Peyer's patch (tissue), 4 donors: ENCODE measurements around the gene WFDC10A.
"Not testable (repeated sequence)": the region's sequence is repeated elsewhere in the genome, so short reads cannot be mapped to it uniquely, and the experiment has no call there.

Source experiments
- POLR2A ChIP-seq, 2 donors: fragments of 450-650 bp; IDR thresholded peaks; one replicate each; pipeline ENCODE4 v1.5.1; 2017; ENCODE audit warnings: antibody characterized with exemption in 2 of 2, mild to moderate bottlenecking in 2 of 2, moderate library complexity in 2 of 2
- TF ChIP-seq, protein P1 (sequence below), 6 experiments: fragments of 450-650 bp in 4 of 6; fragments of 200-600 bp in 2 of 6; sonication (generic) in 1 of 6; IDR thresholded peaks; one replicate each; pipeline ENCODE4 v1.5.1; 2017 to 2019; ENCODE audit warnings: antibody characterized with exemption in 6 of 6, mild to moderate bottlenecking in 3 of 6, moderate library complexity in 1 of 6

DNA sequence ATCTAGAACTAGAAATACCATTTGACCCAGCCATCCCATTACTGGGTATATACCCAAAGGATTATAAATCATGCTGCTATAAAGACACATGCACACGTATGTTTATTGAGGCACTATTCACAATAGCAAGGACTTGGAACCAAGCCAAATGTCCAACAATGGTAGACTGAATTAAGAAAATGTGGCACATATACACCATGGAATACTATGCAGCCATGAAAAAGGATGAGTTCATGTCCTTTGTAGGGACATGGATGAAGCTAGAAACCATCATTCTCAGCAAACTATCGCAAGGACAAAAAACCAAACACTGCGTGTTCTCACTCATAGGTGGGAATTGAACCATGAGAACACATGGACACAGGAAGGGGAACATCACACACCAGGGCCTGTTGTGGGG, 27.5 kb downstream of the WFDC10A start:
- TF ChIP-seq, protein P1, sequence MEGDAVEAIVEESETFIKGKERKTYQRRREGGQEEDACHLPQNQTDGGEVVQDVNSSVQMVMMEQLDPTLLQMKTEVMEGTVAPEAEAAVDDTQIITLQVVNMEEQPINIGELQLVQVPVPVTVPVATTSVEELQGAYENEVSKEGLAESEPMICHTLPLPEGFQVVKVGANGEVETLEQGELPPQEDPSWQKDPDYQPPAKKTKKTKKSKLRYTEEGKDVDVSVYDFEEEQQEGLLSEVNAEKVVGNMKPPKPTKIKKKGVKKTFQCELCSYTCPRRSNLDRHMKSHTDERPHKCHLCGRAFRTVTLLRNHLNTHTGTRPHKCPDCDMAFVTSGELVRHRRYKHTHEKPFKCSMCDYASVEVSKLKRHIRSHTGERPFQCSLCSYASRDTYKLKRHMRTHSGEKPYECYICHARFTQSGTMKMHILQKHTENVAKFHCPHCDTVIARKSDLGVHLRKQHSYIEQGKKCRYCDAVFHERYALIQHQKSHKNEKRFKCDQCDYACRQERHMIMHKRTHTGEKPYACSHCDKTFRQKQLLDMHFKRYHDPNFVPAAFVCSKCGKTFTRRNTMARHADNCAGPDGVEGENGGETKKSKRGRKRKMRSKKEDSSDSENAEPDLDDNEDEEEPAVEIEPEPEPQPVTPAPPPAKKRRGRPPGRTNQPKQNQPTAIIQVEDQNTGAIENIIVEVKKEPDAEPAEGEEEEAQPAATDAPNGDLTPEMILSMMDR (IDR thresholded peaks at IDR 0.05), result not testable (repeated sequence)
- TF ChIP-seq POLR2A (IDR thresholded peaks at IDR 0.05), result not testable (repeated sequence)
